ENCODE results near the gene NRG2.

GRCh38 chr5:139872851-139873794 is 170.0 kb downstream of the NRG2 start:
- TF ChIP-seq CTCF (IDR thresholded peaks at IDR 0.05) (no peak), POLR2A (IDR thresholded peaks at IDR 0.05) (no peak)

Measured in uterus (tissue), 2 donors.